BE2C (cell line): ENCODE data around the gene PGAP6. TPM values are rescaled to one million over a fixed set of nuclear protein-coding genes. Genes with fewer than 3 reads are reported as not detected.

ENCODE experiments used
- DNase-seq: peaks from one replicate; pipeline ENCODE4 v3.0.0-alpha.2; 2020
- H3K27me3 ChIP-seq: fragments of 250-450 bp; sonication (Bioruptor Pico); 2 replicates; pipeline ENCODE4 v1.5.1; 2020; ENCODE audit warnings: mild to moderate bottlenecking
- H3K36me3 ChIP-seq: fragments of 250-450 bp; sonication (Bioruptor Pico); 2 replicates; pipeline ENCODE4 v1.5.1; 2020; ENCODE audit warnings: mild to moderate bottlenecking
- H3K4me1 ChIP-seq: fragments of 250-450 bp; sonication (Bioruptor Pico); 2 replicates; pipeline ENCODE4 v1.5.1; 2020
- H3K4me3 ChIP-seq: 2 replicates; pipeline ENCODE4 v1.5.1; 2011; ENCODE audit warnings: low read depth, low read length
- H3K9me3 ChIP-seq: fragments of 250-450 bp; sonication (Bioruptor Pico); 2 replicates; pipeline ENCODE4 v1.5.1; 2020
- polyA plus RNA-seq: library from polyadenylated mRNA; unstranded; fragments of >200 nt; gene quantifications from one replicate; pipeline ENCODE4 v1.2.1, GENCODE V29; 2012; ENCODE audit warnings: low read depth, missing spikeins; ENCODE audit not compliant: insufficient read length, insufficient read depth
- TF ChIP-seq, protein P1 (sequence below): IDR thresholded peaks from 2 replicates; pipeline ENCODE4 v1.5.1; 2012; ENCODE audit warnings: mild to moderate bottlenecking, low read depth, low read length

Gene PGAP6, protein sequence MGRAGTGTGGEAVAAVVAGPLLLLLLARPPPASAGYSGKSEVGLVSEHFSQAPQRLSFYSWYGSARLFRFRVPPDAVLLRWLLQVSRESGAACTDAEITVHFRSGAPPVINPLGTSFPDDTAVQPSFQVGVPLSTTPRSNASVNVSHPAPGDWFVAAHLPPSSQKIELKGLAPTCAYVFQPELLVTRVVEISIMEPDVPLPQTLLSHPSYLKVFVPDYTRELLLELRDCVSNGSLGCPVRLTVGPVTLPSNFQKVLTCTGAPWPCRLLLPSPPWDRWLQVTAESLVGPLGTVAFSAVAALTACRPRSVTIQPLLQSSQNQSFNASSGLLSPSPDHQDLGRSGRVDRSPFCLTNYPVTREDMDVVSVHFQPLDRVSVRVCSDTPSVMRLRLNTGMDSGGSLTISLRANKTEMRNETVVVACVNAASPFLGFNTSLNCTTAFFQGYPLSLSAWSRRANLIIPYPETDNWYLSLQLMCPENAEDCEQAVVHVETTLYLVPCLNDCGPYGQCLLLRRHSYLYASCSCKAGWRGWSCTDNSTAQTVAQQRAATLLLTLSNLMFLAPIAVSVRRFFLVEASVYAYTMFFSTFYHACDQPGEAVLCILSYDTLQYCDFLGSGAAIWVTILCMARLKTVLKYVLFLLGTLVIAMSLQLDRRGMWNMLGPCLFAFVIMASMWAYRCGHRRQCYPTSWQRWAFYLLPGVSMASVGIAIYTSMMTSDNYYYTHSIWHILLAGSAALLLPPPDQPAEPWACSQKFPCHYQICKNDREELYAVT
- 137 TPM for polyA plus RNA-seq

DNA sequence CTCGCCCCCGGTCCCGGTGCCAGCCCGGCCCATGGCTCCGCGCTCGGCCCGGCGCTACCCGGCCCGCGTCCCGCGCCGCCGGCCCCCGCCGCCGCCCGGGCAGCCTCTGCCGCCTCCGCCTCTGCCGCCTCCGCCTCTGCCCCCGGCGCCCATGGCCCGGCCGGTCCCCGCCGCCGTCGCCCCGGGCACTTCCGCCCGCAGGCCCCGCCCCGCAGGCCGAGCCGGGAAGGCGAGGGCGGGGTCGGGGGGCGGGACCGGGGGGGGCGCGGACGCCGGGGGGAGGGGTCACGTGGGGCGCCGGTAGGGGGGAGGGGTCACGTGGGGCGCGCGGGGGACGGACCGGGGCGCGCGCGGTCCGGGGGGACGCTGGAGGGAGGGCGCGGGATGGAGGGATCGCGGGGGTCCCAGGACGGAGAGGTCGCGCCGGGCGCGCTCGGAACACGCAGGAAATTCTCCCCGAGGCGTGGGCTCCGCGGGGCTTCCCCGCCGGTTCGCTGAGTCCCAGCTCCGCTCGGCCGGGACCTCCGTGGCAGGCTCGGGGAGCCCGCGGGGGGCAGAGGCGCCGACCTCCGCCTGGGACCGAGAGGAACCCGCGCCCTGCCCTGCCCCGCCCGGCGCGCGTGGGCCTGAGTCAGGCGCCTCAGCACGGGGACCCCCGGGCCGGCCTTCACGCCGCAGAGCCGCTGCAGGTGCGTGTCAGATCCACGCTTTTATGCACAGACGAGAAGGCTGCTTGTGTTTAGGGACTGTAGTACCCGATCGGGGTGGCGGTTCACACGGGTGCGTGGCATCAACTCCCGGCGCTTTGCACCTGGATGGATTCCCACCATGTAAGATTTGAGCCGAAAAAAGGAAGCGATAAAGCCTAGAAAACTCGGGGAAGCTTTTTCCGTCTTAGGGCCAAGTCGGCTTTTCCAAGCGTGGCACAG is at the start of gene PGAP6:
TSS of gene PGAP6 (minus strand) at position 190 of the 929 bp plus-strand sequence. CDS start at position 33, 157 bp downstream.
- peak; percentile 75 for DNase-seq
- Histone ChIP-seq H3K4me1 (no peaks in the 10 kb centered on the region), H3K27me3 (no peaks in the 10 kb centered on the region), H3K36me3 (no peaks in the 10 kb centered on the region; the same call in 1 of the 2 replicates), H3K4me3 (peak within 1 kb of the TSS; percentile 68), H3K9me3 (no peaks in the 10 kb centered on the region)
- TF ChIP-seq, protein P1, sequence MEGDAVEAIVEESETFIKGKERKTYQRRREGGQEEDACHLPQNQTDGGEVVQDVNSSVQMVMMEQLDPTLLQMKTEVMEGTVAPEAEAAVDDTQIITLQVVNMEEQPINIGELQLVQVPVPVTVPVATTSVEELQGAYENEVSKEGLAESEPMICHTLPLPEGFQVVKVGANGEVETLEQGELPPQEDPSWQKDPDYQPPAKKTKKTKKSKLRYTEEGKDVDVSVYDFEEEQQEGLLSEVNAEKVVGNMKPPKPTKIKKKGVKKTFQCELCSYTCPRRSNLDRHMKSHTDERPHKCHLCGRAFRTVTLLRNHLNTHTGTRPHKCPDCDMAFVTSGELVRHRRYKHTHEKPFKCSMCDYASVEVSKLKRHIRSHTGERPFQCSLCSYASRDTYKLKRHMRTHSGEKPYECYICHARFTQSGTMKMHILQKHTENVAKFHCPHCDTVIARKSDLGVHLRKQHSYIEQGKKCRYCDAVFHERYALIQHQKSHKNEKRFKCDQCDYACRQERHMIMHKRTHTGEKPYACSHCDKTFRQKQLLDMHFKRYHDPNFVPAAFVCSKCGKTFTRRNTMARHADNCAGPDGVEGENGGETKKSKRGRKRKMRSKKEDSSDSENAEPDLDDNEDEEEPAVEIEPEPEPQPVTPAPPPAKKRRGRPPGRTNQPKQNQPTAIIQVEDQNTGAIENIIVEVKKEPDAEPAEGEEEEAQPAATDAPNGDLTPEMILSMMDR, result no peak

DNA sequence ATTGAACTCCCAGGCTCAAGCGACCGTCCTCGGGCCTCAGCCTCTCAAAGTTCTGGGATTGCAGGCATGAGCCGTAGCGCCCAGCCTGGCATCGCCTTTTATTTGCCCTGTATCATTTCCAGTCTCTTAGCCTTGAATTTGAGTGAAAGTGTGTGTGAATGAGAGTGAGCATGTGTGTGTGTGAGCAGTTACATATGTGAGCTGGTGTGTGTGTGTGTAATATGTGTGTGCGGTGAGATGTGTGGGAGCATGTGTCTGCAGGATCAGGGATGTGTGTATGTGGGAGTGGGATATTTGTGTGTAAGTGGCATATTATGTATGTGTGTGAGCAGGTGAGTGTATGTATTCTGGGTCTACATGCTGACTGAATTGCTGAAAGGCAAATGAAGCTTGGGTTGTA is 49.1 kb upstream of the PGAP6 start:
- no peaks in the 10 kb centered on the region for H3K9me3 ChIP-seq
- H3K4me1 ChIP-seq, result no peaks in the 10 kb centered on the region

DNA sequence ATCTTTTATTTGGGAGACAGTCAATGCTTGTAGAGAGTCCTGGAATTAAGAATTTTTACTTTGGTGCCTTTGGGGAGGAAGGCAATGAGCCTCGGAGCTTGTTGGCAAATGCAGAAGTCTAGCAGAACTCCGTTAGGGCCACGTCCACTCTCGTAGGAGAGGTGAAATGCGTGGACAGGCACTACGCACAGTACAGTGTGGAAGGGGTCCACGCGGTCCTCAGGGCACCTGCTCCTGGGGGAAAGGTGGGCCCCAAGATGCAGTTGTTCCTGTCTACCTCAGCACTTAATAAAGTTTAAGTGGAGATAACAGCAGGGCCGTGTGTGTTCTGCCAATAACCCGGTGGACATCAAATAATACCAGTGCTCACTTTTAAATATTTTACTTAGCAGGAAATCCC is 45.5 kb upstream of the PGAP6 start:
- TF ChIP-seq, protein P1, result no peak
- Histone ChIP-seq H3K9me3 (no peaks in the 10 kb centered on the region), H3K36me3 (no peaks in the 10 kb centered on the region), H3K4me1 (peaks cover 7% of the 10 kb centered on the region), H3K4me3 (peak overlapping the region; percentile 71), H3K27me3 (peaks cover 4% of the 10 kb centered on the region)
- no peak for DNase-seq

More for the DNA sequence above, 49.1 kb upstream of the PGAP6 start:
- TF ChIP-seq, protein P1, result no peak
- Histone ChIP-seq H3K36me3 (no peaks in the 10 kb centered on the region), H3K27me3 (no peaks in the 10 kb centered on the region), H3K4me3 (no peak overlapping the region)
- DNase-seq, result no peak

DNA sequence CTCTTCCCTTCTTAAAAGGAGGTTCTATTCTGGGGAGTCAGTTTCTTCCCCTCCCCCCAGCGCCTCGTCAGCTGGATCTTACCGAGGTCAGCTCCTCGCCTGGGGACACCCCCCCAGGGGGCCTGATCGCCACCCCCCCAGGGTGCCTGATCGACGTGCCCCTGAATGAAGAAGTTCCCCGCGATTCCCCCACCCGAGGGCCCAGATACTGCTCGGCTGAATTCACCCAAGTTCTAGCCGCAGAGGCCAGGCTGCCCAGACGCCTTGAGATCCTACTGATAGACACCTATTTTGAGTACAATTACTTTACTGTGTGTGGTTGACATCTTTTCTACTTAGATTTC is 45.1 kb upstream of the PGAP6 start:
- Histone ChIP-seq H3K4me3 (peak overlapping the region; percentile 71), H3K9me3 (no peaks in the 10 kb centered on the region), H3K4me1 (peaks cover 7% of the 10 kb centered on the region), H3K27me3 (peaks cover 4% of the 10 kb centered on the region), H3K36me3 (no peaks in the 10 kb centered on the region)
- TF ChIP-seq, protein P1, result no peak
- no peak for DNase-seq

DNA sequence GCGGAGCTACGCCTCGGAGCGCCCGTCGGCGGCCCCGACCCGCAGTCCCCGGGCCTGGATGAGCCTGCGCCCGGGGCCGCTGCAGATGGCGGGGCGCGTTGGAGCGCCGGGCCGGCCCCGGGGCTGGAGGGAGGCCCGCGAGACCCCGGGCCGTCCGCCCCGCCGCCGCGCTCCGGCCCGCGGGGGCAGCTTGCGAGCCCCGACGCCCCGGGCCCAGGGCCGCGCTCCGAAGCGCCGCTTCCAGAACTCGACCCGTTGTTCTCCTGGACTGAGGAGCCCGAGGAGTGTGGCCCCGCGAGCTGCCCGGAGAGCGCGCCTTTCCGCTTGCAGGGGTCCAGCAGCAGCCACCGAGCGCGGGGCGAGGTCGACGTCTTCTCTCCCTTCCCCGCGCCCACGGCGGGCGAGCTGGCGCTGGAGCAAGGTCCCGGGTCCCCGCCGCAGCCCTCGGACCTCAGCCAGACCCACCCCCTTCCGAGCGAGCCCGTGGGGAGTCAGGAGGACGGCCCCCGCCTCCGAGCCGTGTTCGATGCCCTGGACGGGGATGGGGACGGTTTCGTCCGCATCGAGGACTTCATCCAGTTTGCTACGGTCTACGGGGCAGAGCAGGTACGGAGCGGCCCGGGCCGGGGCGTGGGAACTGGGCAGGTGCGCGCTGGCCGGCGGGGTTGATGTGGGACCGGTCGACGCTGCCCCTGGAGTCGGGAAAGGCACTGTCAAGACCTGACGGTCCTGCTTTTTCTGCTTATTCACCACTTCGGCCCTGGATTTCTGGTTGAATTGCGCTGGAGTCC is 44.5 kb upstream of the PGAP6 start:
- H3K4me3 ChIP-seq, result peak overlapping the region; percentile 71
- H3K9me3 ChIP-seq, result no peaks in the 10 kb centered on the region
- H3K27me3 ChIP-seq, result peaks cover 4% of the 10 kb centered on the region
- peaks cover 7% of the 10 kb centered on the region for H3K4me1 ChIP-seq
- TF ChIP-seq, protein P1, result no peak
- no peak for DNase-seq
- no peaks in the 10 kb centered on the region for H3K36me3 ChIP-seq
